ENCODE measurements around the gene KRTAP5-9.

GRCh38 chr11:71563406-71563805 is 15.2 kb downstream of the KRTAP5-9 start:
- TF ChIP-seq CTCF (IDR thresholded peaks at IDR 0.05; ENCODE audit: poor library complexity): peak; percentile 60
- TF ChIP-seq EZH2phosphoT487 (IDR thresholded peaks at IDR 0.05; ENCODE audit: low read depth, severe bottlenecking, unreplicated experiment): no peak

All from hepatocyte (in vitro differentiated cells).